GM18858 (cell line): ENCODE measurements around the gene ADAMTS16.

Experiments
- ATAC-seq: cut with Tn5 transposase; IDR thresholded peaks from one replicate; pipeline ENCODE4 v1.9.1; 2021; ENCODE audit not compliant: unreplicated experiment

Gene ADAMTS16

GRCh38 chr5:5339257-5339656, 199.1 kb downstream of the ADAMTS16 start:
- ATAC-seq: no peak

DNA sequence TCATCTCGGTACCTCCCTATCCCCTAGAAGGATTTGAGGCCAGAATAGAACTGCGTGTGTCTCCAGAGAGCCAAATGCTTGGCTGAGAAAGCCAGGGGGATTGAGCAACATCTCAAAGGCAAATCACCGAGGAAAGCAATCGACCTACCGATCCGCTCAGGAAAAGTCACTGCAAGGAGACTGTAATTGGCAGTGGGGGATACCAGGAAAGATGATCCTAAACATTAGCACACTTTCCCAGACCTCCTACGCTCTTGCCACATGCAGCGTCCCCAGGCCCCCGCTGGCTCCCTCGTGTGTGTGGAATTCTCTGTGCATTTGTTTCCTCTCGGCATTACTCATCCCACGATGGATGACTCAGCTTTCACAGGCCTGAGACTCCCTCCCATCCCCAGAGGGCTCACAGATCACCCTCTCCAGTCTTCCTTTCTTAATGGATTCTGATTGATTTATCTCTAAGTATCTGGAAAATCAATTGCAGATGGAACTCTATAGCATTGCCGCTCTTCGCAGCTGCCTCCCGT, 200.1 kb downstream of the ADAMTS16 start:
- no peak for ATAC-seq

DNA sequence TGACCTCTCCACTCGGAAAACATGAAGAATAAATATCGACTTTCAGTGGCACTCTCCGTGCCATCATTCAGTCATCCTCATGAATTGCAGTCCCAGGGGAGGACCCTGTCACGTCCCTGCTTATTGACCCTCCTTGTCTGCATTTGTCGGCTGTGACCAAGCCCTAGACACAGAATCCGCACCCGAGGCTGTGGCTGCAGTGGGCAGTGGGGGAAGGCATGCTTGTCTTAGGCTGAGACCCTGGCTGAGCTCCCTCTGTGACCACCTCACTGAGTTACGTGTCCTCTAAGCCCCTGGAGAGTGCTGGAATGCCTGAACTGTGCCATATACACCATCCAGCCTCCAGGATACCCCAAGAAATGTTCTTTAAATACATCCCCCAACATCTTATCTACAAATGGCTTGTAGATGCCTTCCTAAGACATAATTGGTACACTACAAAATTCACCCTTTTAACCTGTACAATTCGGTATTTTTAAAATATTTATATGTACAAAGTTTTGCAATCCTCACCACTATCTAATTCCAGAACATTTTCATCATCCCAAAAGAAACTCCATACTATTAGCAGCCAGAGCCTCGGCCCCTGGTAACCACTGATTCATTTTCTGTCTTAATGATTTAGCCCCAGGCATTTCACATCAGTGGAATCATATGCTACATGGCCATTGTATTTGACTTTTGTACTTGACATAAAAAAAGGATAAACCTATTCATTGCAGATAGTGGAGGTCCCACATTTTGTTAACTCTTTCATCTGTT, 201.6 kb downstream of the ADAMTS16 start:
- no peak for ATAC-seq

DNA sequence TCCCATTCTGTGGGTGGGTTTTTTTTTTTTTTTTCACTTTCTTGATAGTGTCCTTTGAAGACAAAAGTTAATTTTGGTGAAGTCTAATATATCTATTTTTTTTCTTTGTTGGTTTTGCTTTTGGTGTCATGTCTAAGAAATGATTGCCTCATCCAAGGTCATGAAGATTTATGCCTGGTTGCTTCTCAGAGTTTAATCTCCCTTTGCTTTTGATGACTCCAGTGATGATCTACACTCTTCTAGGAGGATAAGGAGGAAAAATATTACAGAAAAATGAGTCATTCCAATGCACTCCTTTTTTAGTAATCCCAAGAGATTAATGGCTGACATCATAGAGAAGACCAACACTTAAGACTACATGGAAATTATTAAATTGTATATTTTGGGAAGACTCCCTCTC, 202.7 kb downstream of the ADAMTS16 start:
- ATAC-seq: no peak

DNA sequence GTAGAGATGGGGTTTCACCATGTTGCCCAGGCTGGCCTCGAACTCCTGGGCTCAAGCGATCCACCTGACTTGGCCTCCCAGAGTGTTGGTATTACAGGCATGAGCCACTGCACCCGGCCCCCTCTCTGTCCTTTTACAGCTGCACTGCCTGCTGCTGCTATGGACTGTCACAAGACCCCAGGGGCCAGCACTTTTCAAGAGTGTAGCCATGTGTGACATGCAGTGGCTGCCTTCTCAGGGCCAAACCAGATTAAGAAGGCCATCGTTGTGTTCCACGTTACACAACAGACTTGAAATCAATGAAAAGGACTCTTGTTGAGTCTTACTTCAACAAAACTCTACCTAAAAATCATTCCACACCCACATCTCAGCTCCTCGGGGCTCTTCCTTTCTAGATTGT, 203.4 kb downstream of the ADAMTS16 start:
- no peak for ATAC-seq

DNA sequence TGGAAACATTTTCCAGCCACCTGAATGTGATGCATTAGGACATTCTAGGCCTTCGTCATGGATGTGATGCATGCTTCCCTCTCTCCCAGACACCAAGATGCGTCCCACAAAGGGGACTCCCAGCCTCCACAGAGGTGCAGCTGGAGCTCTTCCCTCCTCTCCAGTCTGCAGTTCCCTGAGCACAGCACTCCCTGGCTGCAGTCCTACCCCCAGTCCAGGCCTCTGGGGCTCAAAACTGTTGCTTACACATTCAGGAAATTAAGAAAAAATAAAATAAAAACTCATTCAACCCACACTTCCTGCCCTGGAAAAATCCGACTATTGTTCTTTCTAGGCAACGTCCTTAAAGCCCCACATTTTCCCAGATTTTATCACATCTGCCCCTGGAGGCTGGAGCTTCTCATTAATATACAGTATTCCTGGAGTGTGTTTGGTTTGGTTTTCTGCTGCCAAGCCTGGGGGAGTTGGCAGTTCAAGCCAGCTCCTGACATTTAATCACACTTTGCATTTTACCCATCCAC, 204.0 kb downstream of the ADAMTS16 start:
- no peak for ATAC-seq

DNA sequence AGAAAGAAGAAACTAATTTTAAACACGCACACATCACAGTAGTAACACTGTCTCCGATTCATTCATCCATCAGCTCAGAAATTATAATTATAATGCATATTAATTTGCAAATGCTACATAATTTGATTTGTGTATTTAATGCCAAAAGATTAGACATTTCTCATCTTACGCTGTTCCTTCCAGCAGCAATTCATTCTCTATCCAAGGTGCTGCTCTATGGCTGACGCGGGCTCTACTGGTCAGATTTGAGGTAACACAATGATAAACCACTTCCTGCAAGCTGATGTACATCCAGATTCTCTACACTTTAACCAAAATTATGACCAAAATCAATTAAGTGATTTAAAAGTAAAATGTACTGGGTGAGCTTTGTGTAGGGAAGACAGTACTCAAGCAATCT, 204.5 kb downstream of the ADAMTS16 start:
- ATAC-seq: no peak

- no peak for ATAC-seq
Measured at GRCh38 chr5:5347442-5347841, 207.3 kb downstream of the ADAMTS16 start.

- ATAC-seq: no peak
Measured at GRCh38 chr5:5348135-5348534, 208.0 kb downstream of the ADAMTS16 start.

GRCh38 chr5:5348576-5348975, 208.4 kb downstream of the ADAMTS16 start:
- no peak for ATAC-seq

- ATAC-seq: no peak
Measured at GRCh38 chr5:5350101-5350500, 210.0 kb downstream of the ADAMTS16 start.

GRCh38 chr5:5351288-5351979, 211.3 kb downstream of the ADAMTS16 start:
- ATAC-seq: no peak

DNA sequence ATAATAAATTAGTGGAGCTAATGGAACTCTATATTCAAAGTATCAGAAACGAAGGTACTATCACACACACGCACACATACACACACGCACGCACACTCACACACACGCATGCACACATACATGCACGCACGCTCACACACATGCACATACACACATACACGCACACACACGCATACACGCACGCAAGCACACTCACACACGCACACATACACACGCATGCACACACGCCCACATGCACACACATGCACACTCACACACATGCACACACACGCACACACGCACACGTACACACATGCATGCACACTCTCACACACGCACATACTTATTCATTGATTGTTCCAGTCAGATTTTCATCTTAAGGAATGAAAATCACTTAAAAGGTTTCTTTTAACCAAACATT, 212.5 kb downstream of the ADAMTS16 start:
- no peak for ATAC-seq

DNA sequence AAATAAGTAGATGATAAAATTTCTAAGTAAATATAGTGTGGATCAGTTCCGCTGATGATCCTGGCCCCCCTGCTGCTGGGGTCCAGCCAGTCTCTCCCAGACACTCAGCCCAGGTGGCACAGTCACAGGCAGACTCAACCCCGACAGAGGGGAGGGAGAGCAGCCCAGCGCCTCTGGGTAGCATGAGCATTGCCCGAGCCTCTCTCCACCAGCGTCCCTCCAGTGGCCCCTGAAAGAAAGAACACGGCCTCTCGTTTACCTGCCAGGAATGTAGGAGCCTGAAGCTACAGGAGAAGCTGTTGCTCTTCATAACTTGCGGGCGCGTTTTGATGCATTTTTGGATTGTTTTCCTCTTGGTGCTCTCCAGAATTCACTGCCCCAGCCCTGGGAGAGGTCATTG, 213.6 kb downstream of the ADAMTS16 start:
- no peak for ATAC-seq

DNA sequence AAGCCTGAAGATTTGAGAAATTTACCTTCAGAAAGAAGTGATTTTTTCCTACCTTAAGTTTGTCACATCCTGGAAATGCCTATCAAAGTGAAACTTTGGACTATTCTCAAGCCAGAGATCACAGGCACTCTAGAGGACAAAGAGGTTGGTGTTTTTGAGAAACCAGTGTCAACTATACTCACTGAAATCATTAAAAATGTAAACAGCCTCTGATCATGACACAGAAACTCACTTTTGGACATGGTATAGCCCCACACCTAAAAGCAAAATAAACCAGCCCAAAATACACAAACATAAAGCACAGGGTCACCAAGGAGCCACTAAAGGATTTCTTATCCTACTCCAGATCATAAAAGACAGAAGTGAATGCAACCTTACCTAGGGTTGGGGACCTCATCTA, 216.6 kb downstream of the ADAMTS16 start:
- no peak for ATAC-seq

DNA sequence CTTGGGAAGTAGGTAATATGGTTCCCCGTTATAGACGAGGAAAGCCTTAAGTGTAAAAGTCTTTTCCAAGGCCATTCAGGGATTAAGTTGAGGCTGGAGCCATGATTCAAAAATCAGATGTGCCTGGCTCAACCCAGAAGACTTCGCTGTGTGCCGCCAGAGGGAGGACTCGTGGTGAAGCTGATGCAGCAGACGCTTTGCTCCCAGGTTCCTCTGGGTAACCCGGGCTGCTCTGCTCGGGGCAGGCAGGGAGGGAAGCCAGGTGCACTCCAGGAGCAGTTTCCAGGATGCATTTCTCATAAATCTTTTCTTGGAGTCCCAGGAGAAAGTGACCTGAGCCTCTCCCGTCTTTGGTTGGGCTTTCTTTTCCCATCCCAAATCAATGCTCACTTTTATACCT, 219.5 kb downstream of the ADAMTS16 start:
- ATAC-seq: no peak

GRCh38 chr5:5360363-5360940, 220.3 kb downstream of the ADAMTS16 start:
- no peak for ATAC-seq

DNA sequence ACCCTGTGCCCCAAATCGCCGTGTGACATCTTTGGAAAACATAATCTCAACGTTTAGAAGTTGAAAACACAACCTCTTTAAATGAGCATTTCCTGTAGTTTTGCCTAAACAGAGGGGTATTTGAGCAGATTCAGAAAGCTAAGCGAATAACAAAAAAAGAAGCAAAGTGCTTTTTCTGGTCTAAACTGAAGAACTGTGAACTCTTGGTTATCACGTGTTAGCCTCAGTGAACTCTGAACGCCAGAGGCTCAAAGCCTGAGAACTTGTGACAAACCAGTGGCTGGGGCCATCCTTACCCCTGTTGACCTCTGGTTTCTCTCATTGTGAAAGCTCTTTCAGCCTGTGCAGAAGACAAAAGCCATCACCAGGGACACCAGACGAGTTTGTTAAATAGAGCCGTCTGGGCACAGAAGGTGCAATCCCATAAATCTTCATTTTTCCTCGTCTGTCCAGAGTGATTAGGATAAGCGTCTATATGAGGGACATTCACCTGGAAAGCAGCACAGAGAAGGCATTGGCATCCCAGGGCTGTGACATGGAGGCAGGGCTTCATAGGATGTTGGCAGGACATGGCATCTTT, 220.9 kb downstream of the ADAMTS16 start:
- no peak for ATAC-seq

DNA sequence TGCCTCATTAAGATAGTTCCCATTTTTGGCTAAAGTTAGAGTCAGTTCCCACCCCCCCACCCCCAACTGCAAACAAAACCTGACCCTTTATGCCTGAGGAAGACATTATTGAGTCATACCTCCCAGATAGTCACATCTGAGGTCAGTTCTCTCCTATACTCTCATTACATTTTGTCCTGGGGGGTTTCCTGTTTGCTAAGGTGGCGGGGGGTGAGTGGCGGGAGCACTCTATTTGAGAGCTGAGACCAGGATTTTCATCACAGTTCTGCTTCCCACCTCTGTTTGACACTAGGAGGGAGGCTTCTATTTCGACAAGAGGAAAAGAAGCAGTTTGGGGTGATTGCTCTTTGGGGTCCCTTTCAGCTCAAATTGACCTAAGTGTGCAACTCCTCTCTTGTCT, 222.9 kb downstream of the ADAMTS16 start:
- no peak for ATAC-seq

GRCh38 chr5:5364932-5365331, 224.8 kb downstream of the ADAMTS16 start:
- ATAC-seq: peak; percentile 57

GRCh38 chr5:5367739-5368138, 227.6 kb downstream of the ADAMTS16 start:
- no peak for ATAC-seq
